Activated CD4-positive, alpha-beta T cell treated with anti-CD3 and anti-CD28 coated beads, Interleukin-2, amount 50 U/mL, for 48 hours (primary cell): ENCODE measurements around the gene EPHB2.

ENCODE experiments used
- DNase-seq, 2 experiments: peaks; one replicate each; pipeline ENCODE4 v3.0.0-alpha.2; 2020

The EPHB2 gene

GRCh38 chr1:22752339-22752738 is 41.7 kb downstream of the EPHB2 start:
- no peak for DNase-seq

GRCh38 chr1:22753481-22753971 is 42.9 kb downstream of the EPHB2 start:
- DNase-seq = no peak

GRCh38 chr1:22754106-22754768 is 43.6 kb downstream of the EPHB2 start:
- no peak for DNase-seq

- DNase-seq = no peak
These were observed 44.2 kb downstream of the EPHB2 start for GRCh38 chr1:22754824-22755223.

- no peak for DNase-seq
These were observed 45.0 kb downstream of the EPHB2 start for GRCh38 chr1:22755641-22756040.

- DNase-seq = no peak
These were observed 45.6 kb downstream of the EPHB2 start for GRCh38 chr1:22756125-22756735.

- DNase-seq = no peak
These were observed 49.8 kb downstream of the EPHB2 start for GRCh38 chr1:22760455-22760854.

- no peak for DNase-seq
These were observed 50.5 kb downstream of the EPHB2 start for GRCh38 chr1:22761101-22761500.

GRCh38 chr1:22761821-22762220 is 51.2 kb downstream of the EPHB2 start:
- no peak for DNase-seq

- DNase-seq = no peak
These were observed 53.0 kb downstream of the EPHB2 start for GRCh38 chr1:22763487-22764200.

- DNase-seq = no peak
These were observed 57.2 kb downstream of the EPHB2 start for GRCh38 chr1:22767852-22768251.

- DNase-seq = no peak
These were observed 59.3 kb downstream of the EPHB2 start for GRCh38 chr1:22769932-22770331.

- DNase-seq = no peak
These were observed 61.4 kb downstream of the EPHB2 start for GRCh38 chr1:22772014-22772413.

- DNase-seq = no peak
These were observed 63.6 kb downstream of the EPHB2 start for GRCh38 chr1:22773981-22774832.

- DNase-seq = no peak
These were observed 64.2 kb downstream of the EPHB2 start for GRCh38 chr1:22774833-22775182.

GRCh38 chr1:22775478-22775877 is 64.8 kb downstream of the EPHB2 start:
- DNase-seq = no peak

GRCh38 chr1:22776035-22776613 is 65.5 kb downstream of the EPHB2 start:
- DNase-seq = no peak

GRCh38 chr1:22777388-22778057 is 66.9 kb downstream of the EPHB2 start:
- DNase-seq = no peak

GRCh38 chr1:22778408-22778807 is 67.8 kb downstream of the EPHB2 start:
- DNase-seq = no peak

GRCh38 chr1:22778862-22779520 is 68.4 kb downstream of the EPHB2 start:
- no peak for DNase-seq

- peak in 1 of 2 experiments; percentile 3 for DNase-seq
These were observed 70.1 kb downstream of the EPHB2 start for GRCh38 chr1:22780696-22781095.

- DNase-seq = no peak
These were observed 70.8 kb downstream of the EPHB2 start for GRCh38 chr1:22781483-22781882.
